ENCODE results near the gene BPIFB2.

Gene BPIFB2

DNA sequence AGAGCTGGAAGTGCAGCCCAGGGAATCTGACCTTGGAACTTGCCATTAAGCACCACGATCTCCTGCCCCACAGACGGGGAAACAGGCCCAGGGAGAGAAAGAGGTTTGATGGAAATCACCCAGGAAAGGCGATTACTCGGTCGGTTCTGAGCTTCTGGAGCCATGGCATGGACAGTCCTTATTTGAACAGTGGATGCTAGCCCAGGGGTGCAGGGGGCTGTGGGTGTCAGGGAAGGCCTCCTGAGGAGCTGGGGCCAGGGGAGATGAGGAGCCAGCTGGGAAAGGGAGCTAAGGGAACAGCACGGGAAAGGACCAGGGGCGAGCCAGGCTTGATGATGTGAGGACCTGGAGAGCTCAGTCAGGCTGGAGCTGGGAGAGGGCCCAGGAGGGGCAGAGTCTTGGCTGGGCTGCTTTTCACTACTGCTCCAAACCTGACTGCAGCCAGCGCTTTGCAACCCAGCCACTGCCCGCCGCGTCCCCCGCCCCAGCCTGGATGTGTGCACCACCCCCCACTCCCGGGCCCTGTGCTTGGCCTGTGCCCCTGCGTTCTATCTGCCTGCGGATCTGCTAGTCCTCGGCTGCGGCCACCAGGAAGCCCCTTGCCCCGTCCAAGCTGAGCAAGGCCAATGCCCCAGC, 21.1 kb upstream of the BPIFB2 start:
- DNase-seq, result no peak

DNA sequence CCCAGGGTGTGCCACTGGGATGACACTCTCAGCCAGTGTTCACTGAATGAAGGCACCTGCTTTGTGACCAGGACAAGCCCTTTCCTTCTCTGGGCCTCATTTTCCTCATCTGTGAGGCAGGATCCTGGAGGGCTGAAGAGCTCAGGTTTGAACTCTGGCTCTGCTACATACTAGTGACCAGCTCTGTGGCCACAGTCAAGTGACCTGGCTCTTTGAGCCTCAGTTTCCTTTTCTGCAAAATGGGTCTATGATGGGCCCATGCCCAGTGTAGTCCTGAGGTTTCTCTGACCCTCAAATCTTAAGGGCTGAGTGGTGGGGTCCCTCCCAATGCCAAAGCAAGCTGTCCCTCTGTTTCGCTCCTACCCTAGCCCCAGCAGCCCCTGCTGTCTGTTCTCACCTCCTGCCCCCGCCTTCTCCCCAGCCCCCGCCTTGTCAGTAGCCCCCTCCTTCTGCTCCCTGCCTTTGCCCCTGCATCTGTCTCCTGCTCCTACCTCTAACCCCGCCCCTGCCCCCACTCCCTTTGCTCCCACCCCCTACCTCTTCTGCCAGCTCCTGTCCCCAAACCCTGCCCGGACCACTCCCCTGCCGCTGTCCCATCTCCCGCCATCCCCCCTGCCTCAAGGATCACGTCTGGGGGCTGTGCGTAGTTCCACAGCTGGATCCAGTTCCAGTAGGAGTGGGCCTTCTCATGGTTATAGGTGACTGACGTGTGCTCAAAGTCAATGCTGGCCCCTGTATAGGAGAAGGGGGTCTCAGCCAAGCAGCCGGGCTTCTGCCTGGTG, 20.3 kb upstream of the BPIFB2 start:
- no peak for DNase-seq

DNA sequence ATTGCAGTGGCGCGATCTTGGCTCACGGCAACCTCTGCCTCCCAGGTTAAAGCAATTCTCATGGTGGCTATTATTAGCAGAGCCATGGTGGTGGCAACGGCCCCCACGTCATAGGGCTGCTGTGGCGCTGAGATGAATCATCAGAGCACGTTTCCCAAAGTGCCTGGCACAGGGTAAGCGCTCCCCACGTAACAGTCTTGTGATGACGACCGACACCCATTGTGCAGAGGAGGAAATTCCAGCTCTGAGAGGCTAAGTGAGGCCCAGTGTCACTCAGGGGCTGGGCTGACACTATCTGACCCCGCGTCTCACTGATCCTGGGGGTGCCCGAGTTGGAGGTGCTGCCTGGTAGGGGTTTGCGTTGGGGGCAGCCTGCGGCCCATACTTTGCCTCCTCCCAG, 19.5 kb upstream of the BPIFB2 start:
- DNase-seq, result no peak

DNA sequence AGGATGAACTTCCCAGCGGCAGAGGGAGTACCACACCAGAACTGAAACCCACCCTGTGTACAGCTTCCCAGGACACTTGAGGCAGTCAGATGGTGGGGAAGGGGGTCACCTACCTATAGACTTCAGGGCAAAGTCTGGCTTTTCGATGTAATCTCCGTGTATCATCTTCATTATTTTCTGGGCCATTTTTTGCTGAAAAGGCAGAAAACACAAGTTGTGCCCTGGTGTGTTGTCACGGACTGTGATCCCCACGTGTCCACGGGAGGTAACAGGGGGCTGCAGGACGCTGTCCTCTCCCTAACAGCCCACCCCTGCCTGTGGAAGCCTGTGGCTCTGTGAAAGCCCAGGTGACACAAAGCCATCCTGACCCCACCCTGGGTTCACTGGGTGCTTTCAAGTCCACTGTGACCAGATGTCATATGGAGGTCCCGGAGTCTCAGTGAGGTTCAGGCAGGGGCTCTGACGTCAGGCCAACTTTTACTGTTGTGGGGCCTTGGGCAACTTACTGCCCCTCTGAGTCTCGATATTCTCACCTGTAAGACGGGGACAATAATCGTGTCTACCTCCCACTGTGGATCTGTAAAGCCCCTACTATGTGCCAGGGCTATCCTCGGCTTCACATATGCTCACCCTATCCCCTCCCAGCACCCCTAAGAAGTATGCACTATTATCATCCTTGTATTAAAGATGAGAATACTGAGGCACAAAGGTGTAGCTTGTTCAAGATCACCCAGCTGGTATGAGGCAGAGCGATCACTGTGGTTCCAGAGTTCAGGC, 17.8 kb upstream of the BPIFB2 start:
- DNase-seq, result no peak

DNA sequence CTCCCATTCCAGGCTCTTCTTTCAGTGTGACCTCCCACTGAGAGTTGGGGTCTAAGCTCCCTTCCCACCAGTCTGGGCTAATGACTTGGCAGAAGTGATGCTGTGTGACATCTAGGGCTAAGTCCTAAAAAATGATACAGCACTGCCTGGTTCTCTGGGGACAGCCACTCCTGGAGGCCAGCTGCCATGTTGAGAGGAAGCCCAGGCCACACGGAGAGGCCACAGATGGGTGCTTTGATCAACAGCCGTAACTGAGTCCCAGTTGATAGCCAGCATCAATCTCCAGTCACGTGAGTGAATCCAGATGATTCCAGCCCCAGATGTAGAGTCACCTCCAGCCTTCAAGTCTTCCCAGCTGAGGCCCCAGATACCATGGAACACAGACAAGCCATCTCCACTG, 17.1 kb upstream of the BPIFB2 start:
- DNase-seq, result no peak

DNA sequence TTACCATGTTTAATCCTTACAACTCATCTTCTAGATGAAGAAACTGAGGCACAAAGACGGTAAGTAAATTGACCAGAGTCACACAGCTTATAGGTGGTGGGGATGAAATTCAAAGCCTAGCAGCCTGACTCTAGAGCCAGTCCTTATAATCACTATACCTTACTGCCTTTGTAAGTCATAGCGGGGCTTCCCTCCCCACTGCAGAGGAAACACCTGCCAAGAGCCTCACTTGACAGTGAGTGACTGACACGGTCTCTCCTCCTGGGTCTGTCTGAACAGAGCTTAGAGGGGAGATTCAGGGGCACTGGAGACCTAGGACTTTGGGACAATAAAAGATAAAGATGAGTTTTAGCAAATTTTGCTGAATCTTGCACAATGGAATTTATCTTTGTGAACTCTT, 16.1 kb upstream of the BPIFB2 start:
- no peak for DNase-seq

DNA sequence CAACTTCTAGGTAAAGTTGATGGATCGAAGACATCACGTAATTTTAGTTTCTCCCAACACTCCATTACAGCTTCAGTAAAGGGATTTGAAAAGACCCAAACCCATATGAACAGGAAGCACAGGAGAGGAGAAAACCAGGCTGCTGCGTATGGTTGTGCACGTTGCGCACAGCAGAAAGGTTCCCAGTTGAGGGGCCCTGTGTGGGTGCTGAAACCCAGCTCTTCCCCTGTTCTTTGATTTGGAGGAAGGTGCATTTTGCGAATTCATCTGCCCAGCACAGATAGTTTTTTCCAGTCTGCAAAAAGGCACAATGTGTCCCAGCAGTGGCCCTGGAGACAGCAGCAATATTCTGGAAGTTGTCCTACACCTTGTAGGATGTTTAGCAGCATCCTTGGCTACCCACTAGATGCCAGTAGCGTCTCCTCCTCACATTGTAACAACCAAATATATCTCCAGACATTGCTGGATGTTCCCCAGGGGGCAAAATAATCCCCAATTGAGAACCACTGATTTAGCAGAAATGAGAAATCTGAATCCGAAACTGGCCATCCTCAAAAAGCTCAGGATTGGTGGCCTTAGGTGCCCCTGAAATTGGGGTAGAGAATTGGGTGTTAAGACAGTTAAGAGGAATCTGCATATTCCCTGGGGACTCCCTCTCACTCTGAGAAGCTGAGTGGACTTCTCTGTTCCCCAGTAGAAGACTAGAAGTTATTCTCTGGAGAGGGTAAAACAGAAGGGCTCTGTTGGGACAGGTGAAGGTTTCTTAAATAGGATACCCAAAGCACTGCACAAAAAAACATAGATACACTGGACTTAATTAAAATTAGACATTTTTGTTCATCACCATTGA, 15.5 kb upstream of the BPIFB2 start:
- DNase-seq, result no peak

DNA sequence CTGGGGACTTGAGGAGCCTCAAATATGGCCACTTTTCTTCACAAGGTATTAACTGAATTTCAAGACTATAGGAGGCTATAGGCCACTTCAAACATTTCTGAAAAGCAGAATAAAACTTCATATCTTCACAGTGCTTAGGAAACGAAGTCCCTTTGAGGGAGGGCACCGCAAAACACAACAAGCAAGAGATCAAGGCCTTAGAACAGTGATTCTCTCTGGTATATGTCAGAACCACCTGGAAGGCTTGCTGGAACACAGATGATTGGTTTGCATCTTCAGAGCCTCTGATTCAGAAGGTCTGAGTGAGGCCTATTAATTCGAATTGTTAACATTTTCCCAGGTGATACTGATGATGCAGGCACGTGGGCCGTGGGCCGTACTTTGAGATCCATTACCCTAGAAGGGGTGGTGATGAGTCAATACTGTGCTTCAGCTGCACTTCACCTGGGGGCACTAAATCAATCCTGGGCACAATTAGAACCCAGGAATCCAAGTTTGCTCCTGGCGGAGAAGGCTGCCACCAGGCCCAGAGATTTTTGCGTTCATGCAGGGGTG, 13.9 kb upstream of the BPIFB2 start:
- no peak for DNase-seq

DNA sequence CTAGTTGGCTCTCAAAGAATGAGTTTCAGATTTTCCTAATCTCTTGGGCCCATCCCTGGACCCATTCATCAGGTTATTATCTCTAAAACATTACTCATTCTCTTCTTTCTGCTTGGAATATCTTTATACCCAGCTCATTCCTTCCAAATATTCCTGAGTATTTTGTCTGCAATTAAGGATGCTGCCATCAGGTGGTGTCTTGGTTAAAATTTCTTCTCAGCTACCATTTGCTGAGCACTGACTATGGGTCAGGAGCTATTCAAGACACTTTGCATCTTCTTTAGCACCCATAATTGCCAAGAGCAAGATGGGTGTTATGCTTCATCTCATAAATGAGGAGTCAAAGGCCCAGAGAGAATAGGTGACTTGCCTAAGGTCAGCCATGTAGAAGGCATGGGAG, 11.7 kb upstream of the BPIFB2 start:
- no peak for DNase-seq

DNA sequence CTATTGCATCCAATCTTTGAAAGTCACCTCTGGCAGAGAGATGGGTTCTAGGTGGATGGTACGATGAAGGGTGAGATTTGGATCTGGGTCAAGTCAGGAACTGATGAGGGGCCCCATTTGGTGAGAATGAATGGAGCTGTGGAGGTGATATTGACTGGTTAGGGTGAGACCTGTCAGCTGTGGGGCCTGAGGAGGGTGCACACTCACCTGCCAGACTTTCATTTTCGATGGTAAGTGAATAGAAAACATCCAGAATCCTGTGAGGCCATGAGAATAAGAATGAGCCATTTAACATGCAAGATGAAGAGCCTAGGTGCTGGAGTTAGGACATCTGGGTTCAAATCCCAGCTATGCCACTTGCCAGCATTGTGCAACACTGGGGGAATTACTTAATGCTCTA, 10.1 kb upstream of the BPIFB2 start:
- no peak for DNase-seq

DNA sequence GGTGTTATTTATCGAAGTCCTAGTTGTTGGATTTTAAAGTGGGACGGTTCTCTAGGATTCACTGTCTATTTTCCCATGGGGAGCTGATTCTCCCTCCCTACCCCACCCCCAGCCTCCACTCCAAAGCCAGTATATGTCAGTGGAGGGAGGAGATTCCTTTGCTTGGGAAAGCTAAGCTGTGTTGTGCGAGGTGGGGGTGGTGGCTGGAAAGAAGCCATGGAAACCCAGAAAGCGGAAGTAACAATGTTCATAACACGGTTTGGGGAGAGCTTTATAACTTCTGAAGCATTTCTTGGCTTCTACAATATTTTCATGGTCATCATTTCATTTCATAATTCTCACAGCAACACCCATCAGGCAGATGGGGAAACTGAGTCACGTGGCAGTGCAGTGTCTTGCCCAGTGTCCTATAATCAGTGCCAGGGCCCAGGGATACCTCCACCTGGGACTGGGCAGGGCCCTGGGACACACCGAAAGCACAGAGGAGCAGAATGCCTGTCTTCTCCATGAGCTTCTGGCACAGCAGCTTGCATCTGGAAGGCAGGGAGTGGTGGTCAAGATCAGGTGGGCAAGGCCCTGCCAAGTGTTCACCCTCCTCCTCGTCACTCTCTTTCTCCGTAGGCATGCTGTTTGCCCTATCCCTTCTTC, 7.8 kb upstream of the BPIFB2 start:
- peak; percentile 35 for DNase-seq

DNA sequence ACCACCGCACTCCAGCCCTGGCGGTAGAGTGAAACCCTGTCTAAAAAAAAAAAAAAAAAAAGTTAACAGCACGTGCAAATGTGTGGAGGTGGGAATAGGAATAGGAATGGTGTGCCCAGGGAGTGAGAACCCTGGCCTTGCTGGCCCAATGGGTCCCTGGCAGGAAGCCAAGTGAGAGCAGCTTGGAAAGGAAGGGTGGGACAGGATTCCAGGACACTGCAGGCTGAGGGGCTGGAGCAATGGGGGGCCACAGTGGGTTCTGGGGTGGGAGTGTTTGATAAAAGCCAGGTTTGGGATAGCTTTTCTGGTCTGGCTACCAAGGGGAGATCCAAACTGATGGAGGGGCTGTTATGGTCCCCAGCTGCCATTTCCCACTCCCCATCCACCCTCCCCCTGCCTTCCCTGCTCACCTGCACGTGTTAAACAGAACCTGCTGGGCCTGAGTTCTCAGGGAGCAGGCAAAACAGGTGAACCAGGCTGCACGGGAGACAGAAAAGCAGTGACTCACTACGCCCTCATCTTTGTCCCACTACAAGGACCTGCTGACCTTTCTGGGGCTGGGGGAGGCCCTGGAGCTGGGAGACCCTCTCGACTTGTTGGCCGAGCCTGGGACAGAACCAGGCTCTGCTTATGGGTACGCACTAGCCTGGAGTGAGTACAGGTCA, 6.6 kb upstream of the BPIFB2 start:
- no peak for DNase-seq

DNA sequence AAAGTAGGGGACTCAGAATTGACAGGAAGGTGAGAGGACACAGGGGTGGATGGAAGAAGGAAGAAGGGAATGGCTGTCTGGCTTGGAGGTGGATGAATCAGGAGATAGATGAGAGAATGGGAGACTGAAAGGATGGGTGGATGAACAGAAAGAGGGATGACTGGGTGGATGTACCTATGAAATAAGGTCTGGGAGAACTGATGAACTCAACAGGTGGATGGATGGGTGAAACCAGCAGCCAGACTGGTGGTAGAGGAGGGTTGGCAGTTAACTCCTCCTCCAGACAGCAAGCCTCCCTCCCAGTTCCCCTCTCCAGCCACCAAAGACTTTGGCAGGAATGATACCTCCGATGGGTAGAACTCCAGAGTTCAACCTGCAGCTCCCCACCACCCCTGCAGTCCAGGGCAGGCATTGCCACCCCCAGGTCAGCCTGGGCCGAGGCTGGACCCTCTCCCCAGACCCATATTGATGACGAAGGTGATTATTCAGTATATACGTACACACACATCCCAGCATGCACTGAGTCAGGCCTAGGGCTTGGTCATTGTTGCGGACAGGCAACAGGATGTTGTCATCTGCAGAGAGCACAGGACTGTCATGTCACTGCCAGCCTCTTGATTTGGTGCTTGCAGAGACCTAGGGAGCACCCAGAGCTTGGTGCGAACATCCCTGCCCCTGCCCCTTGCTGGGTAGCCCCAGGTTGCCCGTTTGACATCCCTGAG, 5.3 kb upstream of the BPIFB2 start:
- no peak for DNase-seq

DNA sequence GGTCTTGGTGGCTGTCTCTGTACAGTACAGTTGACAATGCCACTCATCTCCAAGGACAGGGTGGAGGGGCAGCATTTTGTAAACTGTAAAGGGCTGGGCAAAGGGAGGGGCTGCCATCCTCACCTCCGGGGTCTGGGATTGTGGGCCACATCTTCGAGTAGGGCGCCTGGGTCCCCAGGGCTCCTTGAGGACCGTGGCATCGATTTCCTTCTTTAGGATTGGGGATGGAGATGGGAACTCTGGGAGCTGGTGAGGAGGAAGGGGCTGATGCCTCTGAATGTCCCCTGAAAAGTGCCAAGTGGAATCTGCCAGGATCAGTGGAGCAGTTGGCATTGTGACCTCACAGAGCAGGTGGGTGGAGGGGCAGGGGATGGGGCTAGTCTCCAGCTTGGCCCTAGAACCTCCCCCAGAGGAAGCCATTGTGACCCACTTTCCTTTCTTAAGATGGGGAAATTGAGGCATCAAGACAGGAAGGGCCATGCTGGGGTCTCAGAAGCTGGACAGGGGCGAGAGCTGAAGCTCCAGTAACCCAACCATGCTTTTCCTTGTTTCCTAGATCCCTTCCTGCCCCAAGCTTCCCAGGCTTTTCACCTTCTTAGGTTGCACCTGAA, 3.3 kb upstream of the BPIFB2 start, which contains the start of gene SUN5:
TSS of gene SUN5 (minus strand) at position 293 of the 611 bp plus-strand sequence. CDS start at position 200, 93 bp downstream.
- DNase-seq, result no peak

DNA sequence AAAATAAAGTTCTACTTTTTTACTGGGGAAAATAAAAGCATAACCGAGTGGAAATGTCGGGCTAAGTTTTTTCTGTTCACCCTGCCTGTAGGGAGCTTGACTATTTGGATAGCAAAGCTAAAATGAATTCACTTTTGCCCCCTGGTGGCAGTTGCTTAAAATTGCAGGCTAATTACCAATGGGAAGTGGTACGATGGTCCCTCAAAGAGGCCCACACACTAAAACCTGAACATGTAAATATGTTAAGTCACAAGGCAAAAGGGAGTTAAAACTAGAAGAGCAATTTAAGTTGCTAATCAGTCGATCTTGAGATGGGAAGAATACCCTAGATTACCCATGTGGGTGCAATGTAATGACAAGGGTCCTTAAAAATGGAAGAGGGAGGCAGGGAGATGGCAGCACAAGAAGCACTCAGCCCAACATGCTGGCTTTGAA, 2.4 kb upstream of the BPIFB2 start:
- DNase-seq, result no peak

DNA sequence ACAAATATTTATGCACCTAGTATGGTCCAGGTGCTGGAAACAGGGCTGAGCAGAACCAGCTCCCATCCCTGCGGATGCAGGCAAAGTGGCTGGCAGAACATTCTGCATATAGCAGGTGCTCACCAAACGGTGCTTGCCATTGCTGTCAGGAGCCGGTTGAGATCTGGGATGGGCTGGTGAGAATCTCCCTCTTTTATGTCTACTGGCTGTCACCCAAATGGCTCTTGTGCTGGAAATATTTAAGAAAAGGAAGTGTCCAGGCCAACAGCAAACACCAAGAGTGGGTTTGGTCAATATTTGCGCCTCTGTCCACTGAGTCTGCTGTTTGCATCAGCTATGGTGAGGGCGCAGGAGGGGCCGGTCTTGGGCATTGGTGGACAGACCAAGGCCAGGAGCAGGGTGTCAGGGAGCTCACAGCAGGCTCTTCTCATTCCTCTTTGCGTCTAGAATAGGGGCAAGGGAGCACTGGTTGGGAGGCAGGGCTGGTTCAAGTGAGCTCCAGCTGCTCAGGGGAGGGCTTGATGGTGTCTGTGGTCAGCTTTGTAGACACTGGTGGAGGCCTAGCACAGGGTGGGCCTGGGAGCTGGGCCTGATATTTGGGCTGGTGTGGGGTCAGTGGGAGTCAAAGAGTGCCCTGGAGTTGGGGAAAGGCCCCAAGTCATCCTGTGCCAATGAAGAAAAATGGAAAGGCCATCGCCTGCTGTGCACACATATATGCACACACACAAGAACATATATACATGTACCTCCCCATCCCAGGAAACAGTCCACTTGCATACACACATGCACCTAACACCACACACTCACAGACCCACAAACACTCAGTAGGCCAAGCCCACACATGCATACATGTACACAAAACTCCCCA, 1.4 kb upstream of the BPIFB2 start:
- DNase-seq, result no peak

DNA sequence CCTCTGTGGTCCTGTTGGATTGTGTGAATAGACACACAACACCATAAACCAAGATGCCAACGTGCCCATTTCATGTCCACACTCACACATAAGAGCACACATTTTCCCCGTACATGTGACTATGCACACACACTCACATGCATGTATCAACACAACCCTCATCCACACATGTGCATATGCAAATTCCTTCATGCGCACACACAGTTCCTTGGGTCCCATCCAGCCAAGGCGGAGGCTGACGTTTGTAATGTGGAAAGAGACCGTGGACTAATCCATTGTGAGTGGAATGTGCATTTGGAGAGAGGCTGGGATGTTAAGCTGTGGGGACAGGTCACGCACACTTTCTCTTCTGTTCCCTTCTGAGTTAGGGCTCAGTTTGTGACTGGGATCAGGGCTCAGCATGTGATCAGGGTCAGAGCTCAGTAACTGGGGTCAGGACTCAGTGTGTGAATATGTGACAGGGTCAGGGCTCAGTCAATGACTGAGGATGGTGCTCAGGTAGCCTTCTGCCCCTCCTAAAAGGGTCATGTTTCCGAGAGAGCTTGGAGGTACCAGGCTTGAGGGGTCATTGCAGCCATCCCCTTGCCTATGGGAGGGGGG, 628 bp upstream of the BPIFB2 start:
- DNase-seq, result no peak

DNA sequence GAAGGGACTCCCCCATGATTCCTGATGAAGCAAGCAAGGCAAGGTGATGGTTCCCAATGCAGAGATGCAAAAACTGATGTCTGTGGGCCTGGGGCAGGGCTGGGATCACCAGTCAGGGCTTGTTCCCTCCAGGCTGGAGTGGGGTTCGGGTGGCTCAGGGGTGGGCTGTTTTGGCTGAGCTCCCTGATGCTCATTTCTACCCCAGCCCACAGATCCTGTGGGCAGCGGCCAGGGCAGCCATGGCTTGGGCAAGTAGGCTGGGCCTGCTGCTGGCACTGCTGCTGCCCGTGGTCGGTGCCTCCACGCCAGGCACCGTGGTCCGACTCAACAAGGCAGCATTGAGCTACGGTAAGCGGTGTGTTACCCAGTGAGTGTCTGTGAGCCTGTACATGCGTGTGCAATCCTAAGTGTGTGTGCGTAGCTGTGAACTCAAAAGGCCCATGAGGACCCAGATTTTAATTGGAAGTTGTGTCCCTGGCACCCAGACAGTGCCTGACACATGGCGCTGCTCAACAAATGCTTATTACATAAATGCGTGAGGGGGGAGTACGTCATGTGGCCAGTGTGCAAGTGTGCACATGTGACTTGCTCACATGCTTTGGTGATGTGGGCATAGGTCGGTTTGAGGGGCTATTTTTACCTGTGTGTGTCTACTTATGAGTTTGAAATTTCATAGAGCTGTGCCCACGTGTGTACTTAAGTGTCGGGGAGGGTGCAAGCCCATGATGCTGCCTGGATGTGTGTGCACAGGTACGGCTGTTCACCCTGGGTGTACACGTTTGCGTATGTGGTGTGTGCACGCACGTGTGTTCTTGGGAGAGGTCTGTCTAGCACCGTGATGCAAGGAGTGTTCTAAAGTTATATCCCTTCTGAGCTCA, 1.1 kb downstream of the BPIFB2 start:
- no peak for DNase-seq

Data from femur (tissue), 1 donor.